ENCODE measurements around the gene EFNA5. TPM values are rescaled to one million over a fixed set of nuclear protein-coding genes. Genes with fewer than 3 reads are reported as not detected.

Gene EFNA5
- total RNA-seq, 4 donors from 2014 or later: 6.8 to 17.9 (median 11.5) TPM

DNA sequence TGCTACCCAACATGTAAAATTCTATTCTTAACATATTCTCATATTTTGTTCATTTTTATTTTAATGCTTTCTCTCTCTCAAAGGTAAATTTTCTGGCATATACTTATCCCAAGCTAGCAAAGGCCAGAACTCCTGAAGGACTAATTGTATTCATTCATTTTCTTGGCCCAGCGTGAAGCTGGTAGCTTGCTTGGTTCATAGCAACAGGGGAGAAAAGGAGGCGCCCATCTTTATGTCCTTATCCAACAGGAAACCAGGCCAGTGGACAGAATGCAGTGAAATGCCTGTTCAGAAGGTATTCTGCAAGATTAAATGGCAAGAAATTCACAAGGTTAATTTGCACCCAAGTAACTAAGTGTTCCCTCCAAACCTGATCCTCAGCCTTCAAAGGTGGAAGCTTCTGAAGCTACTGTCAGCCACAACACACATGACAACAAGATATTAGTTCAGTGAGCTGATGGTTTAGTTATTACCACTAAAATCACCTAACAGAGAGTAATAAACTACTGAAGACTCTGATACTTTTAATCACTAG, 5.6 kb downstream of the EFNA5 start:
- no peak for TF ChIP-seq POLR2A (IDR thresholded peaks at IDR 0.05)
- TF ChIP-seq, protein P1, sequence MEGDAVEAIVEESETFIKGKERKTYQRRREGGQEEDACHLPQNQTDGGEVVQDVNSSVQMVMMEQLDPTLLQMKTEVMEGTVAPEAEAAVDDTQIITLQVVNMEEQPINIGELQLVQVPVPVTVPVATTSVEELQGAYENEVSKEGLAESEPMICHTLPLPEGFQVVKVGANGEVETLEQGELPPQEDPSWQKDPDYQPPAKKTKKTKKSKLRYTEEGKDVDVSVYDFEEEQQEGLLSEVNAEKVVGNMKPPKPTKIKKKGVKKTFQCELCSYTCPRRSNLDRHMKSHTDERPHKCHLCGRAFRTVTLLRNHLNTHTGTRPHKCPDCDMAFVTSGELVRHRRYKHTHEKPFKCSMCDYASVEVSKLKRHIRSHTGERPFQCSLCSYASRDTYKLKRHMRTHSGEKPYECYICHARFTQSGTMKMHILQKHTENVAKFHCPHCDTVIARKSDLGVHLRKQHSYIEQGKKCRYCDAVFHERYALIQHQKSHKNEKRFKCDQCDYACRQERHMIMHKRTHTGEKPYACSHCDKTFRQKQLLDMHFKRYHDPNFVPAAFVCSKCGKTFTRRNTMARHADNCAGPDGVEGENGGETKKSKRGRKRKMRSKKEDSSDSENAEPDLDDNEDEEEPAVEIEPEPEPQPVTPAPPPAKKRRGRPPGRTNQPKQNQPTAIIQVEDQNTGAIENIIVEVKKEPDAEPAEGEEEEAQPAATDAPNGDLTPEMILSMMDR (IDR thresholded peaks at IDR 0.05): no peak
- Histone ChIP-seq H3K27ac (no peak overlapping the region), H3K9me3 (no peaks in the 10 kb centered on the region), H3K4me1 (peaks cover 0 to 38% (median 0%) of the 10 kb centered on the region in 3 donors), H3K4me3 (no peak overlapping the region), H3K36me3 (no peaks in the 10 kb centered on the region), H3K27me3 (peaks cover 0 to 16% (median 0%) of the 10 kb centered on the region in 4 donors)
- DNase-seq: no peak
- WGBS, 2 donors: 81 to 83% methylated on average over 2 of the region's 2 CpGs
- intact Hi-C loops (cut with DNase I): no loop called here

DNA sequence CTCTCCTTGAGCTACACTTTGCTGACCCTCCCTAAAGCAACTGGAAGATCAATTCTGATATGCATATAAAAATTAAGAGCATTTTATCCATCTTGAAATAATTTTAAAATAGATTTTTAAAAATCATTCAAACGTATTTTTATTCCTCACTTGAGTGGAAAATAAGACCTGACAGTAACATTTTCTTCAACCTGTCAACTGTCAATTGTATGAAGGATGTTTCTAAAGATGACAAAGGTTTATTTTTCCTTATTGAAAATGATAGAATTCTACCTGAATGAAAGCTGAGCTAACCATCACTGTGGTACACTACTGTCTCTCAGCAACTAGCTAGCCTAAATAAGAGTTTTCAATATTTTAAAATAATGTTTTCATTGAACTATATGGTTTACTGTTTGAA, 7.0 kb downstream of the EFNA5 start:
- Histone ChIP-seq H3K36me3 (no peaks in the 10 kb centered on the region), H3K27ac (no peak overlapping the region), H3K27me3 (peaks cover 0 to 2% (median 0%) of the 10 kb centered on the region in 4 donors), H3K4me1 (peaks cover 0 to 24% (median 0%) of the 10 kb centered on the region in 3 donors), H3K4me3 (no peak overlapping the region), H3K9me3 (no peaks in the 10 kb centered on the region)
- no peak for TF ChIP-seq POLR2A (IDR thresholded peaks at IDR 0.05)
- TF ChIP-seq, protein P1 (IDR thresholded peaks at IDR 0.05): no peak
- no peak for DNase-seq
- WGBS, 2 donors: 52 to 78% methylated on average over 1 of the region's 1 CpG
- intact Hi-C loops (cut with DNase I): no loop called here

DNA sequence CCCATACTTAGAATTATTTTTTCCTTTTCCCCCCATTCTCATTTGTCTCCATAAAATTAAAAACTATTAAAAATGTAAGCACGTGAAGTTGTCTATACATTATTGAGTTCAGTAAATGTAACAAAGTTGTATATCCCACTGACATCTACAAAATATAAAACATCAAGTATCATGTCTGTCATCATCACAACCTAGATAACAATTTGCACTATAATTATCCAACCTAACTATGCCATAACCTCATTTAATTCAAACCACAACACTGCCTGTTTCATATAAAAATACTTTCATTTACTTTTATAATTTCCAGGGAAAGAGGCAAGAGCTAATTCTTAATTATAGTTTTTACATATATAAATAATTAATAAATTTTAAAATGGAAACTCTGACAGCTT, 9.1 kb downstream of the EFNA5 start:
- intact Hi-C loops (cut with DNase I): no loop called here
- H3K36me3 ChIP-seq: no peaks in the 10 kb centered on the region
- no peak overlapping the region for H3K4me3 ChIP-seq
- TF ChIP-seq POLR2A (IDR thresholded peaks at IDR 0.05): no peak
- TF ChIP-seq, protein P1 (IDR thresholded peaks at IDR 0.05): no peak
- WGBS, 2 donors: 76 to 91% methylated on average over 1 of the region's 1 CpG
- H3K27me3 ChIP-seq: no peaks in the 10 kb centered on the region
- H3K9me3 ChIP-seq: no peaks in the 10 kb centered on the region
- DNase-seq: no peak
- no peak overlapping the region for H3K27ac ChIP-seq
- H3K4me1 ChIP-seq: peaks cover 0 to 4% (median 0%) of the 10 kb centered on the region in 3 donors

GRCh38 chr5:107661038-107661649, 9.6 kb downstream of the EFNA5 start:
- intact Hi-C loops (cut with DNase I): no loop called here
- no peaks in the 10 kb centered on the region for H3K36me3 ChIP-seq
- TF ChIP-seq, protein P1 (IDR thresholded peaks at IDR 0.05): no peak
- TF ChIP-seq POLR2A (IDR thresholded peaks at IDR 0.05): no peak

DNA sequence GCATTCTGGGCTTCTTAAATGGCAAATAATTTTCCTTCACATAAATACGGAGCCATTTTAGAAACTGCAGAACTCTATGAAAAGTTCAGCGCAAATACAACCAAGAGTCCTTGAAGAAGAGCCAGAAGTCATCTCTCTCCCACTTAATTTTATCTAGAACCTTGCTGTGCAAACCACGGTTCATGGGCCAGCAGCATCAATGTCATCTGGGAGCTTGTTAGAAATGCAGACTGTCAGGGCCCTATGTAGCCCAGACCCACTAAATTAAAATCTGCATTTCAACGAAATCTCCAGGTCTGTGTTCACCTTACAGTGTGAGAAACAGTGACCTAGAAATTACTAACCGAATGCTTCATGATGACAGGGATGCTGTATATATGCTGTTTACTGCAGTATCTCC, 12.2 kb downstream of the EFNA5 start:
- 80 to 83% methylated on average over 5 of the region's 5 CpGs for WGBS, 2 donors
- H3K4me1 ChIP-seq: peaks cover 0 to 12% (median 0%) of the 10 kb centered on the region in 3 donors
- no peaks in the 10 kb centered on the region for H3K36me3 ChIP-seq
- no peaks in the 10 kb centered on the region for H3K9me3 ChIP-seq
- no peak overlapping the region for H3K27ac ChIP-seq
- no peak overlapping the region for H3K4me3 ChIP-seq
- TF ChIP-seq POLR2A (IDR thresholded peaks at IDR 0.05): no peak
- TF ChIP-seq, protein P1 (IDR thresholded peaks at IDR 0.05): no peak
- intact Hi-C loops (cut with DNase I): no loop called here
- H3K27me3 ChIP-seq: no peaks in the 10 kb centered on the region
- no peak for DNase-seq

More at GRCh38 chr5:107661038-107661649, 9.6 kb downstream of the EFNA5 start:
- WGBS, 2 donors: 75 to 92% methylated on average over 7 of the region's 7 CpGs
- Histone ChIP-seq H3K9me3 (no peaks in the 10 kb centered on the region), H3K4me1 (no peaks in the 10 kb centered on the region), H3K27ac (no peak overlapping the region), H3K27me3 (no peaks in the 10 kb centered on the region), H3K4me3 (no peak overlapping the region)
- DNase-seq: no peak

All from esophagus squamous epithelium (tissue), 5 donors.